HG03159 (cell line): ENCODE data around the gene BTG2.
A peak's percentile ranks its signal among the peaks of the same experiment; 100 is the strongest.
"Not testable (repeated sequence)": the region's sequence is repeated elsewhere in the genome, so short reads cannot be mapped to it uniquely, and the experiment has no call there.

Experiments used
- ATAC-seq: cut with Tn5 transposase; IDR thresholded peaks from one replicate; pipeline ENCODE4 v1.9.1; 2021; ENCODE audit warnings: mild to moderate bottlenecking, moderate library complexity; ENCODE audit not compliant: unreplicated experiment

Gene BTG2

DNA sequence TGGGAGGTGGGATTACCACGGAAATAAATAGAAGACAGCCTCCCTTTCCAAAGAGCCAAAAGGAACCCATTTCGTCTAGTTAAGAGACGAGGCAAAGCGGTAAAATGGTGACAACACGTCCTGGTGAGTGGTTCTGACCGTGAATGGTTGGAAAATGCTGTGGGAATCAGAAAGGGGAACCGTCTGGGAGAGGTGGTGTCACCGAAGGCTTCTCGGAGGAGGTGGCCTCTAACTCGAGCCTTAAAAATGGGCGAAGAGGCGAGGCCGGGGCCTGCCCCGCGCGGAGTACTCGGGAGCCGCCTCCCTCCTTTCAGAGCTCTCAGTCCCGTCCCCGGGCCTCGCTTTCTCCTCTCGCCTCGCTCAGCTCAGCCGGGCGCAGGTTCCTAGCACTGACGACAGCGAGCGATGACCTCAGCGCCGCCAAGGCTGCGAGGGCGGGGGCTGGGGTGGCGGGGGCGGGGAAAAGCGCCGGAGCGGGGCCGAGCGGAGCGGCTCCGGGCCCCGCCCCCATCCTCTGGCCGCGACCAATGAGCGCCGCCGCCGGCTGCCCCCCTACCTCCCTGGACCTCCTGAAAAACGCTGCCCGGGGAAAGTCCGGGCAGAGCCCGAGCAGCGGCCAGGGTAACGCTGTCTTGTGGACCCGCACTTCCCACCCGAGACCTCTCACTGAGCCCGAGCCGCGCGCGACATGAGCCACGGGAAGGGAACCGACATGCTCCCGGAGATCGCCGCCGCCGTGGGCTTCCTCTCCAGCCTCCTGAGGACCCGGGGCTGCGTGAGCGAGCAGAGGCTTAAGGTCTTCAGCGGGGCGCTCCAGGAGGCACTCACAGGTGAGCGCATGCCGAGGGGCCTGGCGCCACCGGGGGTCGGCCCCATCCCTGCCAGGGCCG is at the start of gene BTG2:
Gene BTG2 (plus strand): TSS at position 601 of the 890 bp plus-strand sequence. CDS start 88 bp downstream, at position 689.
- ATAC-seq: peak; percentile 59

DNA sequence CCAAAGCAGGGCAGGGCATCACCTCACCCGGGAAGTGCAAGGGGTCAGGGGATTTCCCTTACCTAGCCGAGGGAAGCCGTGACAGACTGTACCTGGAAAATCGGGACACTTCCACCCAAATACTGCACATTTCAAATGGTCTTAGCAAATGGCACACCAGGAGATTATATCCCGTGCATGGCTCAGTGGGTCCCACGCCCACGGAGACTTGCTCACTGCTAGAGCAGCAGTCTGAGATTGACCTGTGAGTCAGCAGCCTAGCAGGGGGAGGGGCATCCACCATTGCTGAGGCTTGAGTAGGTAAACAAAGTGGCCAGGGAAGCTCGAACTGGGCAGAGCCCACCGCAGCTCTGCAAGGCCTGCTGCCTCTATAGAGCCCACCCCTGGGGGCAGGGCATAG is 48.7 kb upstream of the BTG2 start:
- ATAC-seq: not testable (repeated sequence)

- ATAC-seq: no peak
These were observed 41.8 kb upstream of the BTG2 start for GRCh38 chr1:203263496-203263895.

GRCh38 chr1:203264052-203264501 is 41.2 kb upstream of the BTG2 start:
- no peak for ATAC-seq

DNA sequence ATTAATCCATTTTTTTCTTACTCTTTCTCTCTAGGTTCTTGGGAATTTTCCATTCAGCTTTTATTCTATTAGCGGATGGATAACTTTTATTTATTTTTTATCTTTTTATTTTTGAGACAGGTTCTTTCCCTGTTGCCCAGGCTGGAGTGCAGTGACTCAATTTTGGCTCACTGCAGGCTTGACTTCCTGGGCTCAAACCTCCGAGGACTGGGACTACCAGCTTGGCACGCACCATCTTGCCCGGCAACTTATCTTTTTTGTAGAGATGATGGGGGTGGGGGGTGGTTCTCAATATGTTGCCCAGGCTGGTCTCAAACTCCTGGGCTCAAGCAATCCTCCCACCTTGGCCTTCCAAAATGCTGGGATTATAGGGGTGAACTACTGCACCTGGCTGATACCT is 39.8 kb upstream of the BTG2 start:
- no peak for ATAC-seq

DNA sequence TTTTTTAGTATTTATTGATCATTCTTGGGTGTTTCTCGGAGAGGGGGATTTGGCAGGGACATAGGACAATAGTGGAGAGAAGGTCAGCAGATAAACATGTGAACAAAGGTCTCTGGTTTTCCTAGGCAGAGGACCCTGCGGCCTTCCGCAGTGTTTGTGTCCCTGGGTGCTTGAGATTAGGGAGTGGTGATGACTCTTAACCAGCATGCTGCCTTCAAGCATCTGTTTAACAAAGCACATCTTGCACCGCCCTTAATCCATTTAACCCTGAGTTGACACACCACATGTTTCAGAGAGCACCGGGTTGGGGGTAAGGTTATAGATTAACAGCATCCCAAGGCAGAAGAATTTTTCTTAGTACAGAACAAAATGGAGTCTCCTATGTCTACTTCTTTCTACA is 39.2 kb upstream of the BTG2 start:
- ATAC-seq: not testable (repeated sequence)

GRCh38 chr1:203267347-203267846 is 37.9 kb upstream of the BTG2 start:
- ATAC-seq: no peak

GRCh38 chr1:203267912-203268311 is 37.4 kb upstream of the BTG2 start:
- ATAC-seq: no peak

- no peak for ATAC-seq
These were observed 36.2 kb upstream of the BTG2 start for GRCh38 chr1:203268901-203269653.

- ATAC-seq: no peak
These were observed 35.7 kb upstream of the BTG2 start for GRCh38 chr1:203269654-203270020.

GRCh38 chr1:203270448-203270847 is 34.9 kb upstream of the BTG2 start:
- ATAC-seq: no peak

DNA sequence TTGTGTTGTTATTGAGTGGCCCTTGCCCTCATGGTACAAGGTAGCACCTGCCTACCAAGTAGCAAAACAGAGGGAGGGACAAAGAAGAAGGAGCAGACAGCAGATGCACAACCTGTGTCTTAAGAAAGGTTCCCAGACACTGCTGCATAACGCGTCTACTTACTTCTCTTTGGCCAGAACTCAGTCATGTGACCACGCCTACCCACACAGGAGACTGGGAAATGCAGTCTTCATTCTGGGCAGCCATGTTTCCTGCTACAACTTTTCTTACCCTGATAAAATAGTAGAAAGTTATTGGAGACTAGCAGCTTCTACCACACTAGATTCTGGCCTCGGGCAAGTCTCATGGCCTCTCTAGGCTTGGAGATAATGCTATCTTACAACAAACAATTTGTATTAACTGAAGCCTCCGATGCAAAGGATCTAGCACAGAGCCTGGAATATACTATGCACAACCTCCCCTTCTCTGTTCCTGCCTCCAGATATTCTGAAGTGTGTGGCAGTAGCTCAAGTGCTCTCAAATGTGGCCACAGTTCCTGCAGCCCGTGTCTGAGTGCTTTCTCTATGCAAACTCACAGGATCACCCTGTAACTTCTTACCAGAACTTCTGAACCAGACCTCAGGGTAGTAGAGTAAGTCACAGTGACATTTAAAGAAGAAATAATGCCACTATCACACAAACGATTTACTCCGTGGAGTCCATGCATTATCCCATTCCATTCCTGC is 34.1 kb upstream of the BTG2 start:
- ATAC-seq: peak; percentile 33

DNA sequence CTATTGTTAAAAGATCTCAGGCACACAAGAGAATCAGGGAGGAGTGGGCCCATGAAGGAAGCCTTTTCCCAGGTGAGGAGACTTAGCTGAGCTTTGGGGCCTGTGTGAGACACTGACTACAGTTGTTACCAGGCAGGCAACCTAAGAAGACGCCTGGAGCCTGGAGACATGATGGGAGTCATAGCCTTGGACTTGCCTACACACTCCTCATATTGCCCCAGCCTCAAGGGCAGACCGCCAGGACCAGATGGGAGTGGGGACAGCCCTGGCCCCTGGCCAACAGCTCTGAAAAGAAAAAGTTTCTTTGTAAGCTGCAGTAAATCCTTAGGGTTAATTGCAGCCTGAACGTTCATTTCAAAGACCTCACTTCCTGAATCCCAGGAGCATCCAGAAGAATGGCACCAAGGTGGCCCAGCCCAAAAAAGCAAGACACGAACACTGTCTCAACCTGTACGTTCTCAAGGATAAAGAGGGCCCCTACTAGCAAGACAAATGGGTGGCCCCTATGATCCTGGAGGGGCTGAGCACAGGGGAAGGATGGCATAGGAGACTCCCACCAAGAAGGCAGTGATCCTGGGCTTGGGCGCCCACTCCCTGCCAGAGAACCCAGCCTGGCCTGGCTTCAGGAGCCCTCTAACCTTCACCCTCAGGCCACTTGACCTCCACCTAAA is 33.2 kb upstream of the BTG2 start:
- ATAC-seq: no peak

- no peak for ATAC-seq
These were observed 32.6 kb upstream of the BTG2 start for GRCh38 chr1:203272633-203273205.

- ATAC-seq: peak; percentile 47
These were observed 32.0 kb upstream of the BTG2 start for GRCh38 chr1:203273206-203273868.

GRCh38 chr1:203273869-203274602 is 31.3 kb upstream of the BTG2 start:
- ATAC-seq: no peak

- no peak for ATAC-seq
These were observed 30.5 kb upstream of the BTG2 start for GRCh38 chr1:203274603-203275381.

- no peak for ATAC-seq
These were observed 29.6 kb upstream of the BTG2 start for GRCh38 chr1:203275656-203276272.
